ENCODE data around the gene CDKL5.

GRCh38 chrX:18666614-18667013, 241.2 kb downstream of the CDKL5 start:
- TF ChIP-seq, protein P1, sequence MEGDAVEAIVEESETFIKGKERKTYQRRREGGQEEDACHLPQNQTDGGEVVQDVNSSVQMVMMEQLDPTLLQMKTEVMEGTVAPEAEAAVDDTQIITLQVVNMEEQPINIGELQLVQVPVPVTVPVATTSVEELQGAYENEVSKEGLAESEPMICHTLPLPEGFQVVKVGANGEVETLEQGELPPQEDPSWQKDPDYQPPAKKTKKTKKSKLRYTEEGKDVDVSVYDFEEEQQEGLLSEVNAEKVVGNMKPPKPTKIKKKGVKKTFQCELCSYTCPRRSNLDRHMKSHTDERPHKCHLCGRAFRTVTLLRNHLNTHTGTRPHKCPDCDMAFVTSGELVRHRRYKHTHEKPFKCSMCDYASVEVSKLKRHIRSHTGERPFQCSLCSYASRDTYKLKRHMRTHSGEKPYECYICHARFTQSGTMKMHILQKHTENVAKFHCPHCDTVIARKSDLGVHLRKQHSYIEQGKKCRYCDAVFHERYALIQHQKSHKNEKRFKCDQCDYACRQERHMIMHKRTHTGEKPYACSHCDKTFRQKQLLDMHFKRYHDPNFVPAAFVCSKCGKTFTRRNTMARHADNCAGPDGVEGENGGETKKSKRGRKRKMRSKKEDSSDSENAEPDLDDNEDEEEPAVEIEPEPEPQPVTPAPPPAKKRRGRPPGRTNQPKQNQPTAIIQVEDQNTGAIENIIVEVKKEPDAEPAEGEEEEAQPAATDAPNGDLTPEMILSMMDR (IDR thresholded peaks at IDR 0.05; ENCODE audit: insufficient read depth, low read depth, low read length) = no peak
- no peak for TF ChIP-seq EZH2 (IDR thresholded peaks at IDR 0.05; ENCODE audit: insufficient read depth, low read length)
